ENCODE data around the gene NLGN1.

Gene NLGN1

GRCh38 chr3:174318181-174318580, 920.6 kb downstream of the NLGN1 start:
- no peak for DNase-seq

- no peak for DNase-seq
Measured at GRCh38 chr3:174321548-174321947, 924.0 kb downstream of the NLGN1 start.

DNA sequence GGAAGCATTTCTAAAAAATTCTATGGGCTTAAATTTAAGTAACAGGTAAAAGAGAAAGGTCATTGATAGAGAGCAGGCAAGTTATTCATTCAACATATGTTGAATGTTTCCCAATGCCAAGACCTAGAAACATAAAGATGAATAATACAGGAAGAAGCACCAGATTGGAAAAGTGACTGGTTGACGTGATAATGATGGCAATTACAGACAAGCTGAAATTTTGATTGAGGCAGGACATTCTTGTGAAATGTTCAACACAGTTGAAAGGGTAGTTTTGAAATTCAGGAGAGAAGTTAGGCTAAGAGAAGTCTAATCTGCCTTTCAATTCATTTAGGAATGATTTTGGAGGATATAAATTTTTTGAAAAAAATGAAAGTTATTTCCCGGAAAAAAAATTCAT, 925.2 kb downstream of the NLGN1 start:
- no peak for DNase-seq

DNA sequence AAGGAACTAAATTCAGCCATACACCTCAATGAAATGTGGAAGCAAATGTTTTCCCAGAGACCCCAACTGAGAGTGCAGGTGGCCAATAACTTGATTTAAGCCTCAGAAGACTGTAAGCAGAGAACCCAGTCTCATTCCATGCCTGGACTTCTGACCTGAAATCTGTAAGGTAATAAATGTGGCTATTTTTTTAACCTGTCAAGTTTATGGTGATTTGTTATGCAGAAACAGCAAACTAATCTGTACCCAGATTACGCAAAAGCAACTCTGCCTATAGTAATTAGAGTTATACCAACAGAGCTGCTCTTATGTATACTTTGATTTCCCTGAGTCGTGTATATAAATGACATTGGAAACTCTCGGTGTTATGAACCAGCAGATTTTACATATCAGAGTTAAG, 927.6 kb downstream of the NLGN1 start:
- no peak for DNase-seq

DNA sequence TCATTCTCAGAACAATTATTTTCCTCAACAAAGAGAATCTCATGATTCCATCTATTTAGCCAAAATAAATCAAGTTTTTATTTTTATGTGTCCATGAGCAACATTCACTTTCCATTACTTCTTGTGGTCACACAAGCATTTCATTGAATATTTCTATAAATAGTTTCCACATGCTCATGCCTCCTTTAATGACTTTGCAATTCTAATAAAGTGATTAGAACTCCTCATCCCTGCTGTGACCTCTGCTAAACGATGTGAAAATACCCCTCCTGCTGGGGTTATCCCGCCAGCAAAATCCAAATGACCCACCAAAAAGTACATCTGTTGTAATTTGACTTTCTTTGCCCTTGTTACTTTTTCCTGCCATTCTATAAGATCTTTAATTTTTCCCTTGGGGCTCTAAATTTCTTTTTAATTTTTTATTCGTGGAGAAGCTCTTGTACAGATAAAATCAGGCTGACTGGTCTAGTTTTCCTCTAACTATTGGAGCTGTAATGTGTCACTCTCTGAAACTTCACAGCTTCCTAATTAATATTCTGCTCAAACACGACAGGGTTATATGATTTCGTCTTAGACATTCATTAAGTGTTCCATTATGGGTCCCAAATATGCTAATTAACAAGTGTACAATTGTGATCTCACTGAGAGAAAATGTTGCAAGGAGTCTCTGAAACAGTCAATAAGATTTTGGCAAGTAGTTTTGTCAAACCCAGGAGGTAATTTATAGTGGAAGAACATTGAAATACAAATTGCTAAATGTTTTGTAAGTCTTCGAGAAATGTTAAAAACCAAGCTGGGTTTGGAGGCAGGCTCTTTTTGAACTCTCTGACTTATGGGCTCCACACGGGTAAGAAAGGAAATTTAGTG, 928.5 kb downstream of the NLGN1 start:
- DNase-seq, result no peak

- no peak for DNase-seq
Measured at GRCh38 chr3:174329321-174329720, 931.8 kb downstream of the NLGN1 start.

DNA sequence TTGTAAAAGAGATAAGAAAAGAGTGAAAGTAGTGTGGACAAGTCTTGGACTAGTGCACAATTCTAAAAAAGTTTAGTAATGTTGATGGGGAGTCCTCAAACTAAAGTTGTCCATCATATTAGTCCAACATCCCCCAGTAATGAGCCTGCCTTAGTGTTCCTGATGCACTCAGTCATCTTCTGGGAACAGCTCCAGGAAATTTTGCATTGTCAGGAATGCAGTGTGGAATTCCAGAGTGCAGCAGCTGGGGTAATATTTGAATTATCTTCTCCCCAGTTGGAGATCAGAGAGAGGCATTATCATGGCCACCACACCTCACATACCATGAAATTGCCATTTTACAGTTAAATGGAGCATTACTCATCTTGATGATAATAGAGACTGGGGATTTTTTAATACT, 932.8 kb downstream of the NLGN1 start:
- no peak for DNase-seq

DNA sequence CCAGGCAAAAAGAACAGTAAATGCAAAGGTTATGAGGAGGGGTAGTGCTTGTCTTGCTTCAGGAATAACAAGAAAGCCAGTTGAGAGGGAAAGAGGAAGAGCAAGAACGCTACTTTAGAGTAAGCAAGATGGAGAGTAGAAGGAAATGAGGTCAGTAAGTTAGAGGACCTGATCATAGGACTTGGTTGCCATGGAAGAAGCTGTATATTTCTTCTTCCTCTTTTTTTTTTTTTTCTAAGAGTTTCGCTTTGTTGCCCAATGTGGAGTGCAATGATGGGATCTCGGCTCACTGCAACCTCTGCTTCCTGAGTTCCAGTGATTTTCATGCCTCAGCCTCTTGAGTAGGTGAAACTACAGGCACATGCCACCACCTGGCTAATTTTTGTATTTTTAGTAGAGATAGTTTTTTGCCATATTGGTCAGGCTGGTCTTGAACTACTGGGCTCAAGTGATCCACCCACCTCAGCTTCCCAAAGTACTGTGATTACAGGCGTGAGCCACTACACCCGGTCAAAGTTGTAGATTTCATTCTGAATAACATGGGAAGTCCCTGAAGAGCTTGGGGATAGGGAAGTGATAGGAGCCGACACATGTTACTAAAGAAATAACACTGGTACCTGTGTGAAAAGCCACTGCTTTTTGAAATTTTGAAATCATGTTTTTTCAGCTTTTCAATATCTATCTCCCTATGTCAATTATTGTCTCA, 933.7 kb downstream of the NLGN1 start:
- DNase-seq, result no peak

DNA sequence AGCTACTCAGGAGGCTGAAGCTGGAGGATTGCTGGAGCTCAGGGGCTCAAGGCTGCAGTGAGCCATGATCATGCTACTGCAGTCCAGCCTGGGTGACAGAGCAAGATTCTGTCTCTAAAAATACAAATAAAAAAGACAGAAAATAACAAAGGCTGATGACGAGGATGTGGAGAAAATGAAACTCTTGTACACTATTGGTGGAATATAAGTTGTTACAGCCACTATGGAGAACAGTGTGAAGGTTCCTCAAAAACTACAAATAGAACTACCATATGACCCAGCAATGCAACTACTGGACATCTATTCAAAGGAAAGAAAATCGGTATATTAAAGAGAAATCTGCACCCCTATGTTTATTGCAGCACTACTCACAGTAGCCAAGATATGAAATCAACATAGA, 934.8 kb downstream of the NLGN1 start:
- no peak for DNase-seq

DNA sequence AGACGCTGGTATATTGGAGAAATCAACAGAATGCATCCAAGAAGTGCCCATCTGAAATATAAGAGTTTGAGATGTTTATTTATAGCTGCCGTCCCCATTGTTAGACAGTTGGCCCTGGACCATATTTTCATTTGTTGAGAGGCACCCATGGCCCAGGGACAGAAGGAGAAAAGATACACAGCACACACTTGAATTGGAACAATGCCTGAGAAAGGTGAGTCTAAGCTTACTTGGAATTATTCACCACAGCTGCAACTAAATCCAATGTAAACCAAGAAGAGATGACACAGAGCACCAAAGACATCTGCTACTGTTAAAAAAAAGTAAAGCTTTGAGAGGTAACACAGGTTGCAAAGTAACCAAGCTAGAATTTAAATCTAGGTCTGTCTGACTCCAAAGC, 936.1 kb downstream of the NLGN1 start:
- DNase-seq, result no peak

DNA sequence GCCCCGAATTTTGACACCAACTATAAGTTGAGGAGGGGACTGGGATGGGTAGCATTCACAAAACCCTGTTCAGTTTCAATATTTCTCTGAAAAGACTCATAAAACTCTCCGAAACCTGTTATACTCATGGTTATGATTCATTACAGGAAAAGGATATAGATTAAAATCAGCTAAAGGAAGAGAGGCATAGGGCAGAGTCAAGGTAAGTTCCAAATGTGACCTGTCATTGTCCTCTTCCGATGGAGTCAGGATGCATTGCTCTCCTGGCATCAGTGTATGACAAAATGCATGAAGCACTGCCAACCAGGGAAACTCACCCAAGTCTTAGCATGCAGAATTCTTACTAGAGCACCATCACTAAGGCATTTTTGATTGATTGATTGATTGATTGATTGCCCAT, 936.6 kb downstream of the NLGN1 start:
- no peak for DNase-seq

DNA sequence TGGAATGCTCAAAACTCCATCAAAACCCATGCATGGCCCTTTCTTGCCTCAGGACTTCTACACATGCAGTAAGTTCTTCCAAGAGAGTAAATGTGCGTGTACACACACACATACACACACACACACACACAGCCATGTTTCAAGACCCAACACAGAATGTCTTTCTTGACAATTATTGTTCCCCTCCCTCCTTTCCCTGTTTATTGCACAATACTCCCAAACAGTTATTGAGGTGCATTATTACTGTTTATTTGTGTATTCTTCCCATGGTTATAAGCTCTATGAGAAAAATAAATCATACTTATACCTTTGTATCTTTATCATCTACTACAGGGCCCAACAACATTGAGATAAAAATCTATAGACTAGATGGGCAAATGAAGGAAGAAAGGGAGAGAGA, 937.8 kb downstream of the NLGN1 start:
- no peak for DNase-seq

GRCh38 chr3:174335910-174336309, 938.4 kb downstream of the NLGN1 start:
- no peak for DNase-seq

Measured in NCI-H748 treated with DMSO at 0.1 percent for 48 hours (cell line).